Activated T-cell treated with anti-CD3 and anti-CD28 coated beads for 4 hours (primary cell): Measurements from ENCODE around the gene GNS.

Experiments used
- DNase-seq: peaks from one replicate; pipeline ENCODE4 v3.0.0-alpha.2; 2020

The GNS gene

DNA sequence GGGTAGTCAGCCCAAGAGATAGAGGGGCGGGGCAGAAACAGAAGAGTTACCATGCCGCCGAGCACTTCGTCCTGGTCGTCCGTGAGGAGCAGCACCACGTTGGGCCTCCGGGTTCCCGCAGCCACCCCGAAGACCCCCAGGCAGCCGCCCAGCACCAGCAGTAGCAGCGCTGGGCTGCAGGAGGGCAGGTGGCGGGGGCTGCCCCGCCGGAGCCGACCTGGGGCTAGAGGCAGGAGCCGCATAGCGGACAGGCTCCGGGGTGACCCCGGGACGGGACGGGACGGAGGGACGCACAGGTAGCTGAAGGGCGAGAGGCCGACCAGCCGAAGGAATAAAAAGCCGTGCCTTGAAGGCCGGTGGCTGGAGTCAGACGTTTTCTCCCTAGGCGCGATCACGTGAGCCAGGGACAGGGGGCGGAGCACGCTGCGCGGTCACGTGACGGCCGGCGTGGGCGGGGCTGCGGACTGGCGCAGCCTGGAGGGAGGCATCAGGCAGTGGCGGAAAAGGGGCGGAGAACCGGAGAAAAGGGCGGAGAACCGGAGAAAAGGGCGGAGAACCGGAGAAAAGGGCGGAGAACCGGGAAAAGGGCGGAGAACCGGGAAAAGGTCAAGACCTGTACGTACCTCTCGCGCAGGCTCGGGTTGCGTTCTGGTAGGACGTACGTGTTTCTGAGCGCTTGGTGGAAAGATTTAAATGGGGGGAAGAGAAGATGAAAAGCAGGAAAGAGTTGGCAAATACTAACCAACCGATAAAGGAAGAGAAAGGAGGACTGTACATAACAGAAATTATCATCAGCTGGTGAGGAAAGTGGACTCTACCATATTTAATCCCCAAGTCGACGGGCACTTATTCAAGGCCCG lies at the start of gene GNS:
GNS (minus strand) TSS at position 372 of the 860 bp plus-strand sequence; CDS start at position 242, 130 bp downstream.
- DNase-seq: peak; percentile 95

DNA sequence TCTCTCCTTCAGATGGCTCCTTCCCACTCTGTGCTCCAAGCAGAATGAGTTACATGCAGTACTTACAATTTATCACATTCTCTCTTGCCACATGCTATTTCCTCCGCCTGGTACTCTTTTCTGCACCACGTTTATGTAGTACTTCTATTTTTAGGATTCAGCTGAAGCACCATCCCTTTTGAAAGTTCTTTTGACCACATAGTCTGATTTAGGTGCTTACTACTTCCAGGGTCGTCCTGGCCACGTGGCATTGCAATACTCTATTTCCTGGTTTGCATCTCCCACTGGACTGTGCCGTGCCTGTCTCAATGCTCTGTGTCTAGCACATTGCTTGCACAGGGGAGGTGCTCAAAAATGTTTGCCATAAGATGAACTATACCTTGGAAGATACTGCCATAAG lies 48.9 kb upstream of the GNS start:
- no peak for DNase-seq

DNA sequence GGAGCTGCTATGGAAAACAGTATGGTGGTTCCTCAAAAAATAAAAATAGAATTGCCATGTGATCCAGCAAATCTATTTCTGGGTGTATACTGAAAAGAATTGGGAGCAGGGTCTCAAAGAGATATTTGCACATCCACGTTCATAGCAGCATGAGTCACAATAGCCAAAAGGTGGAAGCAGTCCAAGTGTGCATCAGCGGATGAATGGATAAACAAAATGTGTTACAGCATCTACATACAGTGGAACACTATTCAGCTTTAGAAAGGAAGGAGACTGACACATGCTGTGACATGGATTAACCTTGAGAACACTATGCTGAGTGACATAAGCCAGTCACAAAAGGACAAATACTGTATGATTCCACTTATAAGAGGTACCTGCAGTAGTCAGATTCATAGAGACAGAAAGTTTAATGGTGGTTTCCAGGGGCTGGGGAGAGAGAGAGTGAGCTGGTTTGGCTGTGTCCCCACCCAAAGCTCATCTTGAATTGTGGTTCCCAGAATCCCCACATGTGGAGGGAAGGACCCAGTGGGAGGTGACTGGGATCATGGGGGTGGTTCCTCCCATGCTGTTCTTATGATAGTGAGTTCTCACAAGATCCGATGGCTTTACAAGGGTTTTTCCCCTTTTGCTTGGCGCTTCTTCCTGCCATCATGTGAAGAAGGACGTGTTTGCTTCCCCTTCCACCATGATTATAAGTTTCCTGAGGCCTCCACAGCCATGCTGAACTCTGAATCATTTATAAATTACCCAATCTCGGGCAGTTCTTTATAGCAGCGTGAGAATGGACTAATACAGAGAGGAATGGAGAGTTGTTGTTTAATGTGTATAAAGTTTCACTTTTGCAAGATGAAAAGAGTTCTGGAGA lies 47.6 kb upstream of the GNS start:
- no peak for DNase-seq

DNA sequence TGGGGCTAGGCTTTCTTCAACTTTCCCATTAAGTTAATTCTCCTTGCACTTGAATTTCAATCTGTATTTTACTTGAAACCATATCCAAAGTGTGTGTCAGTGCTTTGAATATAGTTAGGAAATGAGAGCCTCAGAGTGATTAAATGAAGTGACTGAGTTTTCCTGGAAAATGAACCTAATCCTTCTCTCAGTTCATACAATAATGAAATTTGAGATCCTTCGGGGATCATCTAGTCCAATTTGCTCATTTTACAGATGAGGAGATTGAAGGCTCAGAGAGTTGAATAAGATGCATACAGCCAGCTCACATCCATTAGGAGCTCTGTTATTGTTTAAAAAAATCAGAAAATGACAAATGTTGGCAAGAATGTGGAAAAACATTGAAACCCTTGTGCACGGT lies 47.0 kb upstream of the GNS start:
- no peak for DNase-seq

DNA sequence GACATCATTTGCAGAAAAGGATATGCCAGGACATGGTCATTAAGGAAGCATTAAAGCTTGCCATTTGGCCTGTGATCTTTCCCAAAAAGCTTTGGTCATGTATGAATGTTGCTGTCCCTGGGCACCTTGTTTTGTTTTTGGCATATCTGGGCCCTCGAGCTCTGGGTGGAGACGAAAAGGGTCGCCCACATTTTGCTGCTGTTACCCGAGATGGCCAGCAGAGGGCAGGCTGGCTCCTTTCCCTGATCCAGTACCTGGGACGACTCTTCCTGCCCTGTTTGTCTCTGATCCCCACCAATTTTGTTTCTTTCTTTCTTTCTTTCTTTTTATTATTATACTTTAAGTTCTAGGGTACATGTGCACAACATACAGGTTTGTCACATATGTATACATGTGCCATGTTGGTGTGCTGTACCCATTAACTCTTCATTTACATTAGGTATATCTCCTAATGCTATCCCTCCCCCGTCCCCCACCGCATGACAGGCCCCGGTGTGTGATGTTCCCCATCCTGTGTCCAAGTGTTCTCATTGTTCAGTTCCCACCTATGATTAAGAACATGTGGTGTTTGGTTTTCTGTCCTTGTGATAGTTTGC lies 43.1 kb upstream of the GNS start:
- DNase-seq: peak; percentile 38

DNA sequence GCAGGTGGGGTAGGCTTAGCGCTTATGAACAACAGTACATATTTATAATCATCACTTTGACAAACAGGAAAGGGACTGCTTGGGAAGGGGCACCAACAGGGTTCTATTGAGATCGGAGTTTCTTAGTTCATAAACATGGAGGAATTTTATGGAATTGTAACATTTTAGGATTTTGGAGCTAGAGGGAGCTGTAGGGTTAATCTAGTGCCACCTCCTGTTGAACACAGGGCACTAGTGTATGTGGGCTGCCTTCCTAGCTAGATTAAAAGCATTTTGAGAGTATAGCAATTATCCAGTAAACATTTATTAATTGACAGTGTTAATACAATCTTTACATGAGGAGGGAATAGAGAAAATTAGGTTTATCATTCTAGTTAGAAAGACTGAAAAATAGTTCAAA lies 42.2 kb upstream of the GNS start:
- no peak for DNase-seq

DNA sequence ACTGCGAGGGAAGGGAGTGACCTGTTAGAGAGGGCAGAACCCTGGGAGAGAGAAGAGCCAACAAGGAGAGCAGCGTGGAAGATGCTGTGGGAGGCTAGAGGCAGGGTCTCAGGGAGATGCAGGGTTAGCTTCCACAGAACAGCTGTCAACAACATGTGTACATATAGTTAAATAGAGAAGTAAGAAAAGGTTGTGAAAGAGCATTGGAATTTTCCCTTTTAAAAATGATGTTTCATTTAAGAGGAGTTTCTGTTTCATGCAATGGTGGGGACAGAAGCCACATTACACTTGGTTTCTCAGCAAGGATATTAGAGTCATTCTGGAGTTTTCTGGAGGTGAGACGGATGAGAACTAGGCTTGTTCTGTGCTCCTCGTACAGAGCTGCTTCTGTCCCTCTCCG lies 41.4 kb upstream of the GNS start:
- no peak for DNase-seq

DNA sequence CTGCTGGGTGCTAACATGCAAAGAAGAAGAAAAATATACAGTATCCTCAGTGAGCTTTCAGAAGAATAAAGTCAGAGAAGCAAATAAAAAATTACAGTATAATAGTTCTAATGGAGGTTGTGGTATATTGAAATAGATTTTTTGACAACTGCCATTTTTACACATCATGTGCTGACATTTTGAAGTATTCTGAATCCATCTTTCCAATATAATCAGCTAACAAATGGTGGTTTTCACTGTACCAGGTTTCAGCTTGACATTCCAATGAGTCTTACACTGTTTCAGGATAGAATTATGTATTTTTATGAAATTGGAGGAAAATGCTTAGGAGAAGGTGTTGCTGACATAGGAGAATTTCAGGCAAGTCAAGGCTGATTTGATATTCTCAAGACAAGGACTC lies 39.0 kb upstream of the GNS start:
- no peak for DNase-seq

DNA sequence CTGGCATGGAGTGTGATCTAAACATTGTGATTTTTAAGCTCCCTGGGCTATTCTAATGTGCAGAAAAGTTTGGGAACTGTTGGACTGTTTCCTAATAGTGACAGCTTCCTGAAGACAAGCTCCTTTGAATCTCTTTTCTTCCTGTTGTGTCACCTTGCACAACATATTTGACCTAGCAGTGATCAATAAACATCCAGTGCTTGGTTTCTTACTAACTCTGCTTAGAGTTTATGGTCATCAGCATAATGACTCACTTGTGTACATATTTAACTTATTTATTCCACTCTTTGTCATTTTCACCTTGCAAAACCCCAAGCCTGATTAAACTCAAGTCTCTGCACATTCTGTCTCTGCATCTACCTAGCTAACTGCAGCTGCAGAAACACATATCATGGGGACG lies 38.0 kb upstream of the GNS start:
- DNase-seq: no peak

DNA sequence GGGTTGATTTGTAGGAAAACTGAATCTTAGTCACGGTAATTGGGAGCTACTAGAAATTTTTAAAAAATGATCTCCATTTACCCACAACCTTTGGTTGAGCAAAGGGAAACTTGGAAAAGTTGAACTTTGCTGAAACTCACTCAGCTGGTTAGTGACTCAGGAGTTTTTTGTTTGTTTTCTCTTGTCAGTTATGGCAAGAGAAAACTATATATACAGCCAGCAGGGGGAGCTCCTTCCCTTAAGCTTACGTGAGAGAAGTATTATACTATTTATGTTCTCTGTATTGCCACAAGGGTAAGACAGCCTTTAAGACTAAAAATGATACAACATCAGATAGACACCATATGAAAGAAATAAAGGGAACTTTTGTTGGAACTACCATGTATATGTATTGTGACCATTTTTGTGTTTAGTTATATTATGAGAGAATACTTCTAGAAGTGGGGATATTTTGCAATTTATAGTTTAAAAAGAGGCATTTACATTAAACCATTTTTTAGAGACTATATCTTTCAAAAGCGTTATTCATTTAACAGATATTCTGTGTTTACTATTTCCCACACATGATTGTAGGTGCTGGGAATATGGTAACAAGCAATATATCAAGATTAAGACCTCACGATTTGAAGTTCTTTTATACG lies 37.1 kb upstream of the GNS start:
- peak; percentile 62 for DNase-seq

DNA sequence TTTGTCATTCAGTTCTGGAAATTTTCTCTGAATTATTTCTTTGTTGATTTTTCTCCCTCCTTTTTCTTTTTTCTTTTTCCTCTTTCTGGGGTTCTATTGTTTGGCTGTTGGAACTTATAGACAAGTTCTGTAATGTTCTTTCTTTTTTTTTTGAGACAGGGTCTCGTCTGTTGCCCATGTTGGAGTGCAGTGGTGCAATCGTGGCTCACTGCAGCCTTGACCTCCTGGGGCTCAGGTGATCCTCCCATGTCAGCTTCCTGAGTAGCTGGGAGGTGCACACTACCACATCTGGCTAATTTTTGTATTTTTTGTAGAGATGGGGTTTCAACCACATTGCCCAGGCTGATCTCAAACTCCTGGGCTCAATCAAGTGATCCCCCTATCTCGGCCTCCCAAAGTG lies 35.1 kb upstream of the GNS start:
- DNase-seq: no peak

DNA sequence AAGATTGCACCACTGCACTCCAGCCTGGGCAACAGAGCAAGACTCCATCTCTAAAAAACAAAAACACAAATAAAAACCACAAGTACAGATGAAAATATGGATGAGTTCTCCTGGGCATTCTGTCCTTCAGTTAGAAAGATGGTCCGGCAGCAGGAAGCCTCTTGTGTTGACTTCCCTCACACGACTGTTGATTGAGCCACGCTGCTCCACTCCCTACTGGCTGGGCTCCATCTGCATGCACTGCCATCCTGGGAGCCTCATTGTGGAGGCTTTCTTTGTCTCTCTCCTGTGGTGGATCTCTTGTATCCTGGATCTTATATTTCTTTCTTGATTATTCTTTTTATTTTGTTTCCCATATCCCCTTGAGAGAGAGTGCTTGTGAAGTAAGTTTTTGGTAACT lies 34.4 kb upstream of the GNS start:
- no peak for DNase-seq

DNA sequence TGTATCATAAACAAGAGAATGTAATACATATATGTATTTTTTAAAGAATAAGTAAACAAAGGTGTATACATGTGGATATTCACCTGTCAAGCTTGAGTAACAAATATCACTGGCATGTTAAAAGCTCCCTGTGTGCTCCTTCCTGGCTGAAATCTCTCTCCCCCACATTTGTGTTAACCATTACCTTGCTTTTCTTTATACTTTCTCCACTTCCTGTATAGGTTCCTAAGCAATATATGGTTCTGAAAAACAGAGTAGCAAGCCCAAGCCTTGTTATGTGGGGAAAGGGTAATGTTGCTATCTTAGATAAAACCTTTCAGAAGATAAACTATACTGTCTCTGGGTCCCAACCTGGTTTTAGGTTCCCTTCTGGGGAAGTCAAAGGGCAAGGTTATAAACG lies 32.9 kb upstream of the GNS start:
- no peak for DNase-seq

DNA sequence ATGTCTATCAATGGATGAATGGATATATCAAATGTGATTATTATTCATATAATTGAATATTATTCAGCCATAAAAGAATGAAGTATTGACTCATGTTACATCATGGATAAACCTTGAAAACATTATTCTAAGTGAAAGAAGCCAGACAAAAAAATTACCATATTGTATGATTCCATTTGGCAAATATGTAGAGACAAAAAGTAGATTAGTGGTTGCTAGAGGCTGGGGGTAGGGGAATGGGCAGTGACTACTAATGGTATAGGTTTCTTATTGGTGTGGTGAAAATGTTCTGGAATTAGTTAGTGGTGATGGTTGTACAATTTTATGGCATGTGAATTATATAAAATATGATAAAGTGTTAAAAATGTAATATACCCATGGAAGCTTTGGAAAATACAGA lies 31.8 kb upstream of the GNS start:
- no peak for DNase-seq

DNA sequence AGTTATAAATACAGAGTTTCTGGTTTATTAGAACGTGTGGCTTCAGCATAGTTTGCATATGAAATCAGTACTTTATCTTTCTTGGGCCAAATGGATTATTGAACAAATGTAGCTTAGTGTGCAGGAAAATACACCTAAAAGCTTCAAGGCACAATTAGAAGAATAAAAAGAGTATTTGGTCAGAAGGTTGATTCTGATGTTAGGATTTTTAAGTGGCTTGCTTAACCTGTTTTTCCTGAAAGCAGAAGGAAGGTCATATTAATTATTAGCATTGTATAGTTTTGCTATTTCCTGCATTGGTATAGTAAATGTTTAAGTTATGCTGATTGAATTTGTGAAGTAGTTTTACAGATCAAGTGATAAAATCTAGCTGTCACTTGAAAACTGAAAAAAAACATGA lies 31.0 kb upstream of the GNS start:
- DNase-seq: no peak

DNA sequence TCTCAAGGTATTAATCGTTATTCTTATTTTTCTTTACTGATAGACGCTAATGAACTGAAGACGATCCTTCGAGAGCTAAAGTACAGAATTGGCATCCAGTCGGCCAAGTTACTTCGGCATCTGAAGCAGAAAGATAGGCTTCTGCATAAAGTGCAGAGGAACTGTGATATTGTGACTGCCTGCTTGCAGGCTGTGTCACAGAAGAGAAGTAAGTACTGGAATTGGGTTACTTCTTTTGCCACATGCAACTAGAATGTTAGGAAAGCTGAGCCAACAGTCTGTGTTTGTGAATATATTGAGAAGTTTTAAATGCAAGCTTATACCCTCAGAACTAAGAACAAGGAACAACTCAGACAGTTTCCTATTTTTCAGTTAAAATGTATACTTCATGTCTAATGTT lies 26.6 kb upstream of the GNS start:
- no peak for DNase-seq

DNA sequence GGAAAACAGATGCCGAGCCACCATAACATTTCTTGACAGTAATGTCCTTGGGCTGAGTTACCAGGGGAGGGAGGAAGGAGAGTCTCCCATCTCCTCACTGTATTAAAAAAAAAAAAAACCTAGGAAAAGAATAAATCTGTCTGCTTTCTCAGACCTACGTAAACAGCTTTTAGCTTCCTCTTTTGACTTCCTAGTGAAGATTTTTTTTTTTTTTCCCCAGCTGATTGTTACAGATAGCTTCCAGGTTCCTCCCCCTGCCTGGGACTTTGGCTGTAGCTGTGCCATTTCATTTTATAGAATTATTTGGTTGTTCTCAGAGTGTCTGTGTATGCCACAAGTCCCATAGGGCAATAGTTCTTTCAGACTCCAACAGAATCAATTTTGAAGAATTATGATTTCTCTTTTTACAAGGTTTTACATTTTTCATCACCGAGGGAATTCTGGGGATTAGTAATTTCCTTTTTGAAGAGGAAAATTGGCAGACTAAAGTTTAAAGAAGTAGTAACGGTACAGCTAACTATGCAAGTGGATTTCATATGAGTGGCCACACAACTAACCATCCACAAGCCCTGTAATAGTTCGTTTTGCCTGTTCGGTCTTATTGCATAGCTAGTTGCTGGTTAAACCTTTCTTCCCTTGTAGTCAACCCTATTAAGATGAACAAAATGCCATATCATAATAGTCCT lies 23.1 kb upstream of the GNS start:
- no peak for DNase-seq

DNA sequence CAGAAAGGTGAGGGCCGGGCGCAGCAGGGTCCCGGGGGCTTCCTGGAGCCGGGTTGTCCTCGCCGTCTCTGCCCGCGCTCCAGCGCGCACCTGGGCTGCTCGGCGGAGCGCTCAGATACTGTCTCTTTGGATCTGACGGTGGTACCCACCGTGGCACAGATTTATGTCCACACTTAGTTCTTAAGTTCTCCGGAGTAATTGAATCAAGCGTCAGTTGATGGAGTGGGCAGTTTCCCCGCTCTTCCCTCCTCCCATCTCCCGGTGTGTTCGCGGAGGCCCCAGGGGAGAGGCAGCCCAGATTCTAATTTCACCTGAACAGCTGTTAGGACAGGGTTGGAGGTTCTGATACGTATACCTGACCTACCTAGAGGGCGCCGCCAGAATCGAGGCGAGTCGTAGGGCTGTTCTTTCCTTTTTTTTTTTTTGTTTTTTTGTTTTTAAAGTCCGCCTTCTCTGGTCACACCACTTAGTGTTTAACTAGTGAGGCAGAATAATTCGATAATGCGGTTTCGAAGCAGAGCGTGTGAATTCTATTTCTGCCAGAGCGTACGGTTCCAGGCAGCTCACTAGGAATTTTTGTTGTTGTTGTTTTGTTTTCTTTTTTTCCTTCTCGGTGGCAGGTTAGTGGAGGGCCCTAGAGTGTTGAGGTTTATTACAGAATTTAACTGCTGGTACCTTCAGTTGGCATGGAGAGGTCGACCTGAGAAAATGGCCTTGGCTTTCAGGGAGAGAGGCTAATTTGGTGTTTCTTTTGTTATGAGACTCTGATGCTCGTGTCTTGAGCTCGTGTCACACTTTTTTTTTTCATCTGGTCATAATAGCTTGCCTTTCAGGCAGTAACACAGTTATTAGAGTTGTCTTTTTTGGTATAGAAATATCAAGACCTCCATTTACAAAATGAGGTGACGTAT lies 22.3 kb upstream of the GNS start:
- no peak for DNase-seq

DNA sequence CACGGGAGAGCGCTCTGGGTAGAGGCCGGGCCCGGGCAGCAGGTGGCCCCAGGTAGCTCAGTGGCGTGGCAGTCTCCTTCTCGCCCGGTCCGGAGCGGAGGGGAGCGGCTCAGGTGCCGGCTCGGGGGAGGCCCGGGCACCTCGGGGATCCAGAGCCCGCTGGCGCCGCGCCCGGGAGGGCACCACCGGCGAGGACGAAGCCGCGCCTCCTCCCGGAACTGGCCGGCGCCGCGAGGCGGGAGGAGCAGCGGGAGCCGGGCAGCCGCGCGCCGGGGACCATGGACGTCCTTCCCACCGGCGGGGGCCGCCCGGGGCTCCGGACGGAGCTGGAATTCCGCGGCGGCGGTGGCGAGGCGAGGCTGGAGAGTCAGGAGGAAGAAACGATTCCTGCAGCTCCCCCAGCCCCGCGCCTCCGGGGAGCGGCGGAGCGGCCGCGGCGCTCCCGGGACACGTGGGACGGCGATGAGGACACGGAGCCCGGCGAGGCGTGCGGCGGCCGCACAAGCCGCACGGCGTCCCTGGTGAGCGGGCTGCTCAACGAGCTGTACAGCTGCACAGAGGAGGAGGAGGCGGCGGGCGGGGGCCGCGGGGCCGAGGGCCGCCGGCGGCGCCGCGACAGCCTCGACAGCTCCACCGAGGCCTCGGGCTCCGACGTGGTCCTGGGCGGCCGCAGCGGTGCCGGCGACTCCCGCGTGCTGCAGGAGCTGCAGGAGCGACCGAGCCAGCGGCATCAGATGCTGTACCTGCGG lies 21.5 kb upstream of the GNS start:
- no peak for DNase-seq

DNA sequence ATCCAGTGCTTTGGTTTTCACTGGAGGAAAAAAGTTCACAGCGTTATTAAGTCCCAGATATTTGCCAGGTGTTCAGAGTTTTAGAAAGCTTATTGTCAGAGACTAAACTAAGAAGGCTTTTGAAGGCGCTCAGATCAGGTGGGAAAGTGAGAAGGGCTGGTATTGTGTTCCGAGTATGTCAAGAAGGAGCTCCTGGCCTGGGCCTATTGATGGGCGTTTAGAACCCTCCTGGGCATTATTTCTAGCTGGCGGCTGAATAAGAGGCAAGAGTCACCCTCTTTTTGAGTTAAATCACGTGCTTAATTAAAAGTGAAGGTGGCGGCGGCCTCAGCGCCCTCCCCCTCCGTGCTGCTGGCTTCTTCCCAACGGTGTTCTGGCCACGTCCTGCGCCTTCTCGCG lies 20.9 kb upstream of the GNS start:
- DNase-seq: no peak
